D721Med (cell line): ENCODE results near the gene JAKMIP1.

ENCODE experiments used
- DNase-seq: peaks from one replicate; pipeline ENCODE4 v3.0.0; 2011; ENCODE audit warnings: low spot score; ENCODE audit not compliant: insufficient read length
- FAIRE-seq: peaks from 2 replicates; lab custom pipeline; 2011; peaks lifted over from hg19 to GRCh38; lab: Jason Lieb, UNC
- TF ChIP-seq, protein P1 (sequence below): IDR thresholded peaks from 2 replicates; pipeline ENCODE4 v1.5.1; 2012; ENCODE audit warnings: mild to moderate bottlenecking, control low read depth; ENCODE audit not compliant: insufficient read depth; ENCODE audit errors: missing control alignments

Gene JAKMIP1

DNA sequence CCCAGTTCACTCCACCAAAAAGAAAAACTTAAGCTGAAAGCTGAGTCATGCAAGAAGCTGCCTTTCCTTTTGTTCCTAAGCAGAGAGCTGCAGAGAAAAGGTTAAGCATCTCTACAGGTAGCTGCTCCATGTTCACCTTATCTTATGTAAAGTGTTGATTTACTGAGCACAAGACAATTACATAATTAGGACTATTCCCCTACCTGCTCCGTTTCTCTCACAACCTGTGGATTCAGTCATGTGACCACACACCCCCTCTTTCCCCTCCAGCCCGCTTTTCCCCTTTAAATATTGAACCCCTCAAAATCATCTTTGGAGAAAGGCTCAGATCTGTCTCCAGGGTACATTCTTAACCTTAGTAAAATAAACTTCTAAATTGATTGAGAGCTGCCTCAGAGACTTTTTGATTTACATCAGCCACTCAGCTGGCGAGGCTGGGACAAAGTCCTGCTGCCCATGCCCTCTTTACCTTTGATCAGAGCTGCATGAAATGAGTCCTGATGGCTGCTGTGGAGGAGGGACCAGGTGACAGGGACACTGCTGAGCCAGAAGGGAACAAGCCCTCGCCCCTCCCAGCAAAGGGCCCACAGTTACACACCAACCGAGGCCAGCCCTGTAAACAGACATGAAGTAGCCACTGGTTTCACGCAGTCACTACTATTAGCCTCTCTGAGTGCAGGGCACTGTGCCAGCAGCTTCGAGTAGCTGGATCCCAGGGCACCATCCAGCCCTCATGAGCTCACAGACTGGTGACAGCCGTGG lies 128.2 kb downstream of the JAKMIP1 start:
- DNase-seq (no peak), FAIRE-seq (no peak)
- TF ChIP-seq, protein P1, sequence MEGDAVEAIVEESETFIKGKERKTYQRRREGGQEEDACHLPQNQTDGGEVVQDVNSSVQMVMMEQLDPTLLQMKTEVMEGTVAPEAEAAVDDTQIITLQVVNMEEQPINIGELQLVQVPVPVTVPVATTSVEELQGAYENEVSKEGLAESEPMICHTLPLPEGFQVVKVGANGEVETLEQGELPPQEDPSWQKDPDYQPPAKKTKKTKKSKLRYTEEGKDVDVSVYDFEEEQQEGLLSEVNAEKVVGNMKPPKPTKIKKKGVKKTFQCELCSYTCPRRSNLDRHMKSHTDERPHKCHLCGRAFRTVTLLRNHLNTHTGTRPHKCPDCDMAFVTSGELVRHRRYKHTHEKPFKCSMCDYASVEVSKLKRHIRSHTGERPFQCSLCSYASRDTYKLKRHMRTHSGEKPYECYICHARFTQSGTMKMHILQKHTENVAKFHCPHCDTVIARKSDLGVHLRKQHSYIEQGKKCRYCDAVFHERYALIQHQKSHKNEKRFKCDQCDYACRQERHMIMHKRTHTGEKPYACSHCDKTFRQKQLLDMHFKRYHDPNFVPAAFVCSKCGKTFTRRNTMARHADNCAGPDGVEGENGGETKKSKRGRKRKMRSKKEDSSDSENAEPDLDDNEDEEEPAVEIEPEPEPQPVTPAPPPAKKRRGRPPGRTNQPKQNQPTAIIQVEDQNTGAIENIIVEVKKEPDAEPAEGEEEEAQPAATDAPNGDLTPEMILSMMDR = no peak

DNA sequence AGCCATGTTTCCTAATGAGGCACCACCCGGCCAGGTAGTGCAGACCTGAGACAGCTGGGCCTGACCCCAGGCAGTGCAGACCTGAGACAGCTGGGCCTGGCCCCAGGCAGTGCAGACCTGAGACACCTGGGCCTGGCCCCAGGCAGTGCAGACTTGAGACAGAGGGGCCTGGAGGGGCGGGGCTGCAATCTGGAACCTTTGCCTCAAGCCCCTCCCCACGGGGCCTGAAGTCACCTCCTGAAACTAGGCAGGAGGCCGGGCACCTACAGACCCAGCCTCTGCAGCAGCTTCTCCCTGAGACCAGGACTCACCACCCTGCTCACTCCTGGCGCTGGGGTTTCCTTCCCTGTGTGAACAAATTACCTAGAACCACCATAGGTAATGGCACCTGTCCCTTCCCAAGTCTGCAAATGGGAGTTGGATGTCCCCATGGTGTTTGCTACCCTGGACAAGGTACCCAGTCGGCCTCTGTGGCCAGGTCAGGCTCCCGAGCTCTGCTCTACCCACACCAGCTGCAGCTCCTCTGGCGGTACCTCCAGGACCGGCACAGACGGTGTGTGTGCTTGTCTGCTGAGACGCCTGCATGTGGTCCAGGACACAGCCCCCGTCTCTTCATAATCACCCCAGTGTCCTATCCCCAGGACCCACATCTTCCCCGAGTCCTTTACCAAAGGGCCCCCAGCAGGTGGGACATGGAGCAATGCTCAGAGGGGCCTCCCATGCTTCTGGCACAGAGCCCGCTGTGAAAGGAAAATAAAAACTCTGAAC lies 129.0 kb downstream of the JAKMIP1 start:
- no peak for DNase-seq
- FAIRE-seq = no peak
- TF ChIP-seq, protein P1 = no peak

DNA sequence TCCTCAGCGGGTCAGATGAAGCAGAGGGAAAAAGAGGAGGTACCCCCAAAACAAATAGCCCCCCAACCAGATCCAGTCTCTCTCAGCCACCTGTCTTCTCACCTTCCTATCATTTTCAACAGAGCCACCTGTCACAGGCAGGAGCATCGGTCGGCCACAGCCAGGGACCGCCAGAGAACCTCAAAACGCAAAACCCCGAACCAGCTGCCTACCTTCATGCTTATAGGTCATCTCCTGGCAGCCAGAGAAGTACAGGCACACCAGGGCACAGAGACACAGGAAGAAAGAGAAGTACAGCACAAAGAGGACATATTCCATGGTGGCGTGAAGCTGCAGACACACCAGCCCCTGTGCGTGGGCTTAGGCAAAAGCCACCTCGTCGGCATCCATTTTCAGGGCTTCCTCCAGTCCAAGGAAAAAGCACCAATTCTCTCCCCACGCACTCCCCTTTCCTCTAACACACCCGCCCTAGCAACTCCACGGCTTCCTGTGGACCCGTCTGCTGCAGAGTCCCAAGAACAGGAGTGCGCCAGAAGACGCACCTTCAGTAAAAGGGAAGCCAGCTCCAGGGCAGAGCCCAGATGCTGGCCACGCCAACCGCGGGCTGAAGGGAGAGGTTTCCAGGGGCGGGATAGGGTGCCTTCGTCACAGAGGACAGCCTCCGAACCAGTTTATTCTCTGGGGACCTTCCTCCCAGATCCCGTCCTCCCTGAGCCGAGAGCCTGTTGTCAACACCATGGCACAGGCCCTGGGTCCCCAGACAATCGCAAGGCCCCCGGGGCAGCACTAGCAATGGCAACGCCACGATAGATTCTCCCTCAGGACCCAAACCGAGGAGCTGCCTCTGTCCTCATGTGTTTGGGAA lies 130.3 kb downstream of the JAKMIP1 start:
- DNase-seq (no peak), FAIRE-seq (no peak)
- TF ChIP-seq, protein P1 = no peak

GRCh38 chr4:6068986-6069385 lies 131.4 kb downstream of the JAKMIP1 start:
- FAIRE-seq (no peak), DNase-seq (no peak)
- TF ChIP-seq, protein P1 = no peak

DNA sequence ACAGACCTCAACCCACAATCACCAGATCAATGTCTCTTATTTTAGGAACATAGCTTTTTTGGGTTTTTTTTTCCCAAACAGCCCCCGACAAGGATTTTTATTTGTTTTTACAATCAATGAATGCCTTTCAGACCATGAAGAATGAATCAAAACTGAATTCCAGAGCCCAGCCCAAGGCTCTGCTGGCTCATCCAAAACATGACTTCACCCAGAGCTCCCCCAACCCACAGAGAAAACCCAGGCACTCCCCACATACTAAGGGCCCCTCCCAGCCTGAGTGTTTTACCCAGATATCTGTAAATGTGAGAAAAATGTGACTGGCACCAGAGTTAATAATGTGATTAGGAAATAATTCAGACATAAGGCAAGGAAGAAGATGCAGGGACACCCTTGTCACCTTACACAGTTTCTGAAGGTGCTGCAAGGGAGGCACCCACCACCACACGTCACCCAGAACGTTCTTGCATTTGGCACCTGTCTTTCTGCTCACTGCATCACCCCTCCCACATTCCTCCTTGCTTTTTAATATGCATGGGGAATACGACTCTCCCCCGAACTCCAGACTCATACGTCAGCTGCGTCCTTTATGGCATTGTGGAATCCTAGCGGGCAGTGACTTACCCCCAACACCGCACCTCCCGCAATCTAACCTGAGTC lies 134.3 kb downstream of the JAKMIP1 start:
- no peak for FAIRE-seq
- TF ChIP-seq, protein P1 = no peak

GRCh38 chr4:6065166-6065565 lies 135.2 kb downstream of the JAKMIP1 start:
- TF ChIP-seq, protein P1 = no peak
- FAIRE-seq (no peak), DNase-seq (no peak)

More for the DNA sequence above, 134.3 kb downstream of the JAKMIP1 start:
- no peak for DNase-seq
